Suppressor macrophage (primary cell): ENCODE measurements around the gene ARHGAP8.
"Not testable (repeated sequence)": the region's sequence is repeated elsewhere in the genome, so short reads cannot be mapped to it uniquely, and the experiment has no call there.

Experiments used
- DNase-seq, 4 experiments: peaks; one replicate each; pipeline ENCODE4 v3.0.0-alpha.2; 2020 to 2022

Gene ARHGAP8

DNA sequence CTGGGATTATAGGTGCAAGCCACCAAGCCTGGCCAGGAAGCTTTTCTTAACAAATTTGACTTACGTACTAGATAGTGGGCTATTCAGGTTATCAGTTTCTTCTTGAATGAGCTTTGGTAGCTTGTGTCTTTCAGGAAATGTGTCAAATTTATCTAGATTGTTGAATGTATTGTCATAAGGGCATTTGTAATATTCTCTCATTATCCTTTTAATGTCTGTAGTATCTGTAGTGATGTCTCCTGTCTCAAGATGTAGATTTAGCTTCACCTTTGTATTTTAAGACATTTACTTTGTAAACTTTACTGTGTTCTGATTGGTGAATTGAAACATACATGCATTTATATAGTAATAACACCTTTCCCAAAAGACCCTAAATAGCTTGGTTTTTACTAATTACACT lies 20.7 kb downstream of the ARHGAP8 start:
- no peak for DNase-seq

DNA sequence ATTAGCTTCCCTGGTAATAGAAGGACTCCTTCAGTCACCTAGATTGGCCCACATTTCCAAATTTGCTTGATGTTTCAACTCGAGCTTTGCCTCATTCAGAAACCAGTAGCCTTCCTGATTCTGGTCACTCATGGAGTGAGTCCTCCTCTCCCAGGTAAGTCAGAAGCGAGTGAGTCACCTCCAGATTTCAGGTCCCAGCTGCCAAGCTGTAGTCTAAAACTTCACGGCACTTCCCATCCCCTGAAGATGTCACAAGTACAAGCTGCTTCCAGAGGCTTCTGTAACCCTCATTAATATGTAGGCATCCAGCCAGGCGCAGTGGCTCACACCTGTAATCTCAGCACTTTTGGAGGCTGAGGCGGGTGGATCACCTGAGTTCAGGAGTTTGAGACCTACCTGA lies 23.5 kb downstream of the ARHGAP8 start:
- no peak for DNase-seq

DNA sequence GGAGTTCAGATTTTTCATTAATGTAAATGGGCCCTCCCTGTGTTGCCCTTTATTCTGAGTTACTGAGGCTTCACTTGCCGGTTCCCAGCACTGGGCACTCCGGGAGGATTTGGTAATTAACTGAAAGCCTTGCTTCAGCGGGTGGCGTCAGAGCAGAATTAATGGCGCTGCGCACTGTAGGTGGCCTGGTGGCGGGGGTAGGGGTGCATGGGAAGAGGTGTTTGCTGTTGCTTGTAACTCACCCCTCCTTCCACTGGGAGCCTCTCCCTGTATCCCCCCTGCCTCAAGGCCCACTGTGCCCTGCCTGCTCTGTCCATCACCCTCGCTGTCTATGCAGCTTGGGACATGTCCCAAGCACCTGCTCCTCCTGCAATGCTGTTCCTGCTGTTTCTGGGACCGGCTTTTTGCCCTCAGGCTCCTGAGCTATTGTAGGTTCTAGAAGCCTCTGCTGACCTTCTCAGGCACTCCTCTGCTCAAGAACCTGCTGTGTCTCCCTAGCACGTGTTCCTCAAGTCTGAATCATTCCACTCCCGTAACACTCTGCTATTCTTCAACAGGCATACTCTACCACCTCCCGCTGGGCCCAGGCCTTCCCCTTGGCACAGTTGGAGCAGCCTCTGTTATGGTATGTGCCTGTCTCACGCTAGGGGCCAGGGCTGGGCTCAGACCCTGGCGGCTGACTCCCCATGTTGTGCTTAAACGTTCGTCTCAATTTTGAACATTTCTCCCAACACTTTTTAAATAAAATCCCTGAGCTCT lies 24.4 kb downstream of the ARHGAP8 start:
- DNase-seq = no peak

DNA sequence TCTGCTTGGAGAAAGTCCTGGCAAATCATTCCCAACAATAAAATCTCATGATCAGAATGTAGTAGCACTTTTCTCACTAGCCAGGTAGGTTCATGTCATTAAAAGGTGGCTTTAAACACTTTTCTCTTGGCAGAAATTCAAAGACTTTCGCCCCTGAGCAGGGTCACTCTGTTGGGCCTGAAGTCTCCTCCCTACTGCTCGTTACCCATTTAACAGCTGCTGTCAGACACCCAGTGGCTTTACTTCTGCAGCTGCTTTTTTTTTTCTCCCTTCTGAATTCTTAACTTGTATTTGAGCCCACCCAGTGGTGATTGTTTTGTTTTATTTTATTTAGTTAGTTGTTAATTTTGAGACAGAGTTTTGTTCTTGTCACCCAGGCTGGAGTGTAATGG lies 25.0 kb downstream of the ARHGAP8 start:
- DNase-seq = no peak

DNA sequence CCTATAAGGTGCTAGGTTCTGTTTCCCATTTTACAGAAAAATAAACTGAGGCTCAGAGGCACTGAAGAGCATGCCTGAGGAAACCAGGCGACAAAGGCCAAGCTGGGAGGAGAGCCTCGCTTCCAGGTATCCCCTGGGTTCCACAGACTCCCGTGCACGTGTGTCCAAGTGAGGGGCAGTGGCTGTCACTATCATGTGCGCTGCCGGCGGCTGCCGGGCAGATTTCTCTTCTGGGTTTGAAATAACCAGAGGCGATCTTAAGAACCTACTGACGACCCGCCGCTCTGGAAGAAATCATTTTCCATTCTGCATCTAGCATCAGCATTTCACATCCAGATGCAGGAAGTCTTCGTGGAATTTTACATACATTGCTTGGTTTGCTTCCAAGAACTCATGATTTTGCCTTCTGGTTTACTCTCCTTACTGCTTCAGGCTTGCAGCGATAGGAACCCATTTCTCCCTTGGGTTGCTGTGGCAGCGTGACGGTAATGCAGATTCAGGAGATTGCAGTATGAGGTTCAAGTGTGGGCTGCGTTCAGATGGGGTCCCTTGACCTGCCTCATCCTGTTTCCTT lies 28.6 kb downstream of the ARHGAP8 start:
- no peak for DNase-seq

DNA sequence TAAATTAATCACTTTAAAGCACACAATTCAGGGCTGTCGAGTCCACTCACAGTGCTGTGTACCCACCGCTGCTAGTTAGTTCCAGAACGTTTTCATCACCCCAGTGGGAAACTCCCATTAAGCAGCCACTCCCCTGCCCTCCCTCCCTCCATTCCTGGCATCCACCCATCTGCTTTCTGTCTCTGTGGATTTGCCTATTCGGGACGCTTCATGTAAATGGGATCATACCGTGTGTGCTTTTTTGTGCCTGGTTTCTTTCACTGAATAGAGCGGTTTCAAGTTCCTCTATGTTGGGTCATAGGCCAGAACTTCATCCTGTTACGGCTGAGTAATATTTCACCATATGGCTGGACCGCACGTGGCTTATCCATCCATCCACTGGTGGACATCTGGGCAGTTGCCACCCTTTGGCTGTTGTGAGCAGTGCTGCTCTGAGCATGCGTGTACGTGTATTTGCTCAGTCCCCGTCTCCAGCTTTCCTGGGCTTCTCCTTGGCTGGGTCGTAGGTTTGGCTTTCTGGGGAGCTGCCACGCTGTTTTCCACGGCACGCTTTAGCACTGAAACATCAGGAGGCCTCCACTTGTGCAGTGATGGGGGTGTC lies 30.1 kb downstream of the ARHGAP8 start:
- DNase-seq = no peak

DNA sequence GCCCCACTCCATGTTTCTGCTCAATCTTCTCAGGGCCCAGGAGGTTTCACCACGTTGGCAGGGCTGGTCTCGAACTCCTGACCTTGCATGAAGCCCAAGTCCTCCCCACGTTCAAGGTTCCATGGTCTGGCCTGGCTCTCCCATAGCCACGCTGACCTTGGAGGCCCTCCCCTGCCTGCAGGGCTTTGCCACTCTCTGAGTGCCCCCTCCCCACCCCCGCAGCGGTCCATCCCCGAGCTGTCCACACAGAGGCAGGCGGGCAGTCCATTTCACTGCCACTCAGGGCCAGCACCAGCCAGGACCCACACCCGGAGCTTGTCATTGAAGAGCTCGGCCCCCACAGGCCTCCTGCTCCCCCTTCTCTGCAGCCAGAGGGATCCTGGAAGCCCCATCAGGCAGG lies 30.7 kb downstream of the ARHGAP8 start:
- no peak for DNase-seq

DNA sequence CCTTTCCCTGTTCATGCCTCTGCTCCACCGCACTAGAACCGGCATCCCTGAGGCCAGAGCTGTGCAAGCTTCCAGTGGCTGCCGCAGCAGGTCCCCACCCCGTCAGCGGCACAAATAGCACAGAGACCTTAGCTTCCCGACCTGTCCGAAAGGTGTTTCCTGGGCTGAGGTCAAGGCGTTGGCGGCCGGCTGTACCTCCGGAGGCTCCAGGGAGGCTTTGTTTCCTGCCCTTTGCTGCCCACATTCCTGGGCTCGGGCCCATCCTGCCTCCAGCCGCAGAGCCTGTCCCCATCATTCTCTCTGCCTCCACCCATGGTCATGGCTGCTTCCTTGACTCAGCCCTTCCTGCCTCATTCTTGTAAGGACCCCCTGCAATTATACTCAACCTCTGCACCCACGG lies 31.2 kb downstream of the ARHGAP8 start:
- no peak for DNase-seq

DNA sequence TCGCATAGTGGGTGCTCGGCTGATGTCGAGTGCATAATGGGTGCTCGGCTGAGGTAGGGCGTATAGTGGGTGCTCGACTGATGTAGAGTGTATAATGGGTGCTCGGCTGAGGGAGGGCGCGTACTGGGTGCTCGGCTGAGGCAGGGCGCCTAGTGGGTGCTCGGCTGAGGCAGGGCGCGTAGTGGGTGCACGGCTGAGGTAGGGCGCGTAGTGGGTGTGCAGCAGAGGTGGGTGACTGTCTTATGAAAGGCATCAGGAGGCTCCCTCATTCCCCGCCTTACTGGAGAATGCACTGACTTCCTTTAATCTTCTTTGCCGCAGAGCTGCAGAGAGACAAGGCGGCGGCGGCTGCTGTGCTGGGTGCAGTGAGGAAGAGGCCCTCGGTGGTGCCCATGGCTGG lies 33.8 kb downstream of the ARHGAP8 start:
- DNase-seq = no peak

DNA sequence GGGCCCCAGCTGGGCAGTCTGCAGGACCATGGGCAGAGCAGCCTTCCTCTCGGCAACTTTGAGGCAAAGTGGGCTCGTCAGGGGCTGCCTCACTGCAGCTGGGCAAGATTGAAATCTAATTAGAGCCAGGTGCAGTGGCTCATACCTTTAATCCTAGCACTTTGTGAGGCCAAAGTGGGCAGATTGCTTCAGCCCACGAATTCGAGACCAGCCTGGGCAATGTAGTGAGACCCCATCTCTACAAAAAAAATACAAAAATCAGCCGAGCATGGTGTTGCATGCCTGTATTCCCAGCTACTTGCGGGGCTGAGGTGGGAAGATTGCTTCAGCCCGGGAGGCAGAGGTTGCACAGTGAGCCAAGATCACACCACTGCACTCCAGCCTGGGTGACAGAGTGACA lies 34.2 kb downstream of the ARHGAP8 start:
- no peak for DNase-seq

DNA sequence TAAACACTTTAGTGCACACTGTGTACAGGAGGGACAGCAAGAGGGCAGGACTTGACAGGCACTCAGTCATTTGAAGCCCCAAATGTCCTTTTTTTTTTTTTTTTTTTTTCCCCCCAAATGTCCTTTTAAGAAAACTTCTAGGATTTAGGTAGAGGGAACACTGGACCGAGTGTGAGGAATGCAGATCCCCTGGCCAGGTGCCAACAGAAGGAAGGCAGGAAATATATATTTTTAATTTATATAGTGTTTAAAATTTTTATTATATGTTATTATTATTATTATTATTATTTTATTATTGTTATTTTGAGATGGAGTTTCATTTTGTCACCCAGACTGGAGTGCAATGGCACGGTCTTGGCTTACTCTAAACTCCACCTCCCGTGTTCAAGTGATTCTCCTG lies 35.5 kb downstream of the ARHGAP8 start:
- no peak for DNase-seq

DNA sequence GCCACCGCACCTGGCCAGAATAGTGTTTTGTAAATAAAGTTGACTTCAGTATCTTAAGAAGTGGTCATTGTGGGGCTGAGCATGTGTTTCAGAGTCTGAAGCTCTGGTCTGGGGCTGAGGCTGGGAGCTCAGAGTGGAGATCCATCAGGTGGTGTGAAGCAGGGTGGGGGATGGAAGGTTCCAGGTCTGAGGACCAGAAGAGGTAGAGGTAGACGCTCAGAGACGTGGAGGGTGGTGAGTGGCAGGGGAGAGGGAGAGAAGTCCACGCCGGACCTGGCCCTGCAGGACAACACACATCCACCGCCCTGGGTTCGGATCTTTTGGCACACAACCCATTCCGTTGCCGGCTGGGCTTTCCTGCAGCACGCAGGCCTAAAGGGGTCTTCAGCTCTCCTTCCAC lies 40.7 kb downstream of the ARHGAP8 start:
- no peak for DNase-seq

DNA sequence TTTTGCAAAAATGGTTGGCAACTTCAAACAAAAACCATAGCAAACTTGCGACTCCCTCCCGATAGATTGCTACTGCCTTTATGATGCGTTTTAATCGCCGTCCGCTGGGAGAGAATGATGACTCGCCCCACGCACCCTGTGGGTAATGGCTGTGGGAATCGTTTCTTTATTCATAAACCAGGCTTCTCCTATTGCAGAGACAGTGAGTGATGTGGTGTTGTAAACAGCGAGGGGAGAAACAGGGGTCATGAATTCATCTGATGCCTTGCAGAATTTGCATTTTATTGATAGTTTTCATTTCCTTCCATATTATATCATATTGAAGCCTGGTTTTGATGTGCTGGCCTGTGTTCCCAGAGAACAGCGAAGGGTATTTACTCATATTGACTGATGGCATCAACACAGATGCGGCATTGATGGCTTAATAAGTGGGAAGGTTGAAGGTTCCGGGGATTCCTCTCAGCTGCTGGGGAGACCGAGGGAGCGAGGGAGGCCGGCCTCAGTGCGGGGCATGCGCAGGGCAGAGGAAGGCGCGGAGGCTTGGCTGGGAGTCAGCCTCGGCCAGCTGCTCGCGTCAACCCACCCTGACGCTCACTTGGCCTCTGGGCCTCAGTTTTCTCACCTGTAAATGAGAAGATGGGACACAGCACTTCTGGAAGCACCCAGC lies 41.3 kb downstream of the ARHGAP8 start:
- DNase-seq = no peak

DNA sequence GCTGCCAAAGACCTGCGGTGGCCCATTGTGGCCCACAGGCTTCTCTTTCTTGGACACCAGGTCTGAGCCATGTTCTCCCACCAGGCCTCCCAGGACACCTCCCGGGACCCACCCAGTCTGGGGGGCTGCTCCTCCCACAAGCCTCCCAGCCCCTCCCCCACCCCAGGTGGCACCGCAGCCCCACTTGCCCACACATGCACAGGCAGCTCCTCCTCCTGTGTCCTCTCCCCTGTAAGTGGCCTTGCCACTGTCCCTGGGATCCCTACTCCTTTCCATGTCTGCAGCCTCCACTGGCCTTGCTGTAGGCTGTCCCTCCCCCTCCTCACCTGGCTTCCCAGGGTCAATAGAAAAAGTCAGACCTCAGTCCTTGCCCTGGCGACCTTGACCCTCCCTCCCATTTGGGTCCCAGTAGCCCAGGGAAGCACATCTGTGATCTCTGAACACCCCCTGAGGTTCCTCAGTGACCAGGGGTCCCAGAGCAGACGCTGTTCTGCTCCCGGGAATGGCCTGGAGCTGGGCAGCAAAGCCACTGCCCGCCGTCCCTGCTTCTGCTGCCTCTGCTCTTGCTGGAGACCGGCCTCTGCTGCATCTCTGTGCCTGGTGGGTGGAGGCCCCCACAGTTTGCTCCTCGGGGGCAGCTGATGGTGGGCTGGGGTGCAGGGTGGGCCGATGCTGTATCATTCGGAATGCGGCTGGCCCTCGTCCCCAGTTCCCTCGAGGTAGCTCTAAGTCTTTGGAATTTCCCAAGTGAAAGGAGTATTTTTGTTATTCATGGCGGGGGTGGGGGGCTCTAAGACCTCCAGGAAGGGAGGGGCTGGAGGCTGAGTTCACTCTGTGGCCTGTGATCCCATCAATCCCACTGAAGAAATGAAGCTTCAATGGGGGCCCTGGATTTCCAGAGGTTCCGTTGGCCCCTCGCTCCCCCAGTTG lies 43.6 kb downstream of the ARHGAP8 start:
- DNase-seq = no peak

DNA sequence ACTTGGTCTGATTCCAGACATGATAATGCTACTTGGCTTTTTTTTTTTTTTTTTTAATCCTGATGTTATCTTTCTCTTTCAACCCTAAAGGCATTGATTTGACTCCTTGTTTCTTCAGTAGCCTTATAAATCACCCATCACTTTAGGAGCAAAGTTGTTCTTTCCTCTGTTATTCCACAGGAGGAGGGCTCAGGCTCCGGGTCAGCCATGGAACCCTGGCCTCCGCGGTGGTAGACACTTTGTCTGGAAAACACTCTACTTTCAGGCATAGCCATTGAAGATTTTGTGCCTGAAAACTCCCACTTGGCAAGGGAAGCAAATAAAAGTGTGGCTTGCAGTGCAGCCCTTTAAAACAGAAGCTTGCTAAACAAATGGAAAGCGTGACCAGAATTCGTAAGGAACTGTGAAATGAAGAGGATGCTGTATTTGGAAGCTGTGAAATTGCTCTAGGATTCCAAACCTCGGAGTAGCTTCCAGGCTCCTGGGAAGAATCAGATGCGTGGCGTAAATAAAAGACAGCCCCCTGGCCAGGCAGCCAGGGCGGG lies 44.9 kb downstream of the ARHGAP8 start:
- DNase-seq = no peak

DNA sequence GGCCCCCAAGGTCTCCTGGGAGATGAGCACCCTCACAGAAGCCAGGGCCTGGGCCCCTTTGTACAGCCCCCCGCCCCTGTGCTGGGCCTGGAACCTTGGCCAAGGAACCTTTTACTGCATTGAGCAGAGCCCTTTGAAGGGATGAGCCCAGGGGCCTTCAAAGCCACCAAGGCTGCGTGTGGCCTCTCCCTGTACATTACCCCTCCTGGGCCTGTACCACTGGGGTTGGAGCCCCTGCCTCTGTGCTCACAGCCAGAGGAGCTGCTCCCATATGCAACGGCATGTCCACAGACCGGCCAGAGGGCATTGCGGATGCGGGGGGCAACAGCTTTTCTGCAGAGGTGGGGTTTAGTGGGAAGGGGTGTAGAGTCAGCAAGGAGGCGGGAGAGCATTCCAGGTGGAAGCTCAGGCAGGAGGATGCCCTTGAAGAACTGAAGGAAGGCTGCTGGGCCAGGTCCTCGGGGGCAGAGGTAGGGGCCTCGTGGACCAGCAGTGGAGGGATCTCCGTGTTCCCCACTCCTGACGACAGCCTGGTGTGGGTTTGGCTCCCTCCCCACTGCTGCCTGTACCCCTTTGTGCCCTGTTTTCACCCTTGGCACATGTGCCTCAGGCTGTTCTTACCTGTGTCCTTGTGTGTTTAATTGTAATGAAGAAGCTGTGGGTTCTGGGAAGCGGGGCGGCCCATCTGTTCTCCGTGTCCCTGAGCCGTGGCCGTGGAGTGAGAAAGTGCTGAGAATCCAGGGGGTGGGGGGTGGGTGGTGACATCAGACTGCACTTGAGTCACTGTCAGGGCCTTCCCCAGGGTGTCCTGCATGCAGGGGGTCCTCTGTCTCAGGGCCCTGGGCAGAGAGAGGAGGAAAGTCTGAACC lies 46.9 kb downstream of the ARHGAP8 start:
- no peak for DNase-seq

DNA sequence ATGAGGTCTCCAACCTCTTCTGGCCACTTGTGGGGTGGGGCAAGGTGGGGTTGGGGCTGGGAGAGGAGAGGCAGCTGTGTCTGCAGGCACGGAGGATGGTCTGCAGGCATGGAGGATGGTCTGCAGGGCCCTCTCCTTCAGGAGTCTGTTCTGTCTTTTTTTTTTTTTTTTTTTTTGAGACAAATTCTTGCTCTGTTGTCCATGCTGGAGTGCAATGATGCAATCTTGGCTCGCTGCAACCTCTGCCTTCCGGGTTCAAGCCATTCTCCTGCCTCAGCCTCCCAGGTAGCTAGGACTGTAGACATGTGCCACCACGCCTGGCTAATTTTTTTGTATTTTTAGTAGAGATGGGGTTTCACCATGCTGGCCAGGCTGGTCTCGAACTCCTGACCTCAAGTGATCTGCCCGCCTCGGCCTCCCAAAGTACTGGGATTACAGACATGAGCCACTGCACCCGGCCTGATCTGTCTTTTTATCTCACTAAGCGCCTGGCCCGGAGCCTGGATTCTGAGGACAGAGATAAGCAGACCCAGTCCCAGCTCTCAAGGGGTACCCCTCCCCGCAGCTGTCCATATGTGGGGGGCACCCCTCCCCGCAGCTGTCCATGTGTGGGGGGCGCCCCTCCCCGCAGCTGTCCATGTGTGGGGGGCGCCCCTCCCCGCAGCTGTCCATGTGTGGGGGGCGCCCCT lies 47.7 kb downstream of the ARHGAP8 start:
- DNase-seq = not testable (repeated sequence)

DNA sequence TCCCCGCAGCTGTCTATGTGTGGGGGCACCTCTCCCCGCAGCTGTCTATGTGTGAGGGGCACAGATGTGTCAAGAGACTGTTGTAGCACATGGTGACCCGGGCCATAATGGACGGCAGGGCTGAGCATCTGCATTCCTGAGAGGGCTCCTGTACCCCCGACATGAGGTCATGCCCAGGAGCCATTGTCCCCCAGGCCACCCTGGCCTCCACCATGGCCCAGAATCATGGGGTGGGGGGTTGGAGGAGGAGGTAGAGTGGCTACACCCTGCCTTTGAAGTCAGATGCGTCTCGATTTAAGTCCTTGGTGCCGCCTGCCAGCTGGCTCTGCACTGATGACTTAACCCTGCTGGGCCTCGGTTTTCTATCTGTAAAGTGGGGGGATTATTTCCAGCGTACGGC lies 49.1 kb downstream of the ARHGAP8 start:
- DNase-seq = no peak

DNA sequence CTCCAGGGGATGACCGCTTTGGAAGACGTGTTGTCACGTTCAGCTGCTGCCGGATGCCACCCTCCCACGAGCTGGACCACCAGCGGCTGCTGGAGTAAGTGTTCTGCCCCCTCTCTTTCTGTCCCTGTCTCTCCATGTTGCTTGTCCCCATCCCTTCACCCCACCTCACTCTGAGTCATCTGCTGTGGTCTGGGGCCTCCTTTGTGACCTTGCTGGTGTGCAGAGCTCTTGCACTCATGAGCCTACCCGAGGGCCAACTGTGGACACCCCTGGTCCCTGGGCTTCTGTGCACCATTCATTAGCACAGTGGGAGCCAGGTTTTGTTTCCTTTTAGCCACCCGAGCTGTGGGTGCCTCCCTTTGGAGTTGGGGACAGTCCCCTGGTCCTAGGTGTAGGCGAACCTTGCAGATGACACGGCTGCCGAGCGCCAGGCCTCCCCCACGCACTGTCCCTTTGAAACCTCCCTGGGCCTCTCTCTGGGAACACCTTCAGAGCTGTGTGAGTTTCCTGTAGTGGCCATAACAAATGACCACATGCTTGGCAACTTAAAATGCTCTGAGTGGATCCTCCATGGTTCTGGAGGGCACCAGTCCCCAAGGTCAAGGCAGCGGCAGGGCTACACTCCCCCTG lies 49.8 kb downstream of the ARHGAP8 start:
- no peak for DNase-seq

DNA sequence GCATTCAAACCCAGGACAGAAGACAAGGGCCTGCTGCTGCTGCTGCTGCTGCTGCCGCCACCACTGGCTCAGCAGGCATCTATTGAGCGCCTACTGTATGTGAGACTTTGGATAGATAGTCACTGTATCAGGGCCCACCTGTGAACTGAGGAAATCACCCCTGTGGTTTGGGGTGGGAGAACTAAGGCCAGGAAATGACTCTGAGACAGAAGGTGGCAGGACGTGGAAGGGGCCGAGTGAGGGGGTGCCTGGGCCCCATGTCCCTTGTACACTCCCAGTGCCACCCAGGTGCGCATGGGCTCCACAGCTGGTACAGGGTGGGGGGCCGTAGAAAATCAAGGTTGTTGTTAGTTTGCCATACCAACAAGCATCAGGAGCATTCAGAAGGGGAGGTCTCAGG lies 50.6 kb downstream of the ARHGAP8 start:
- DNase-seq = no peak
